HEK293 (cell line): ENCODE results near the gene ZSWIM3.

Experiments used
- CTCF ChIA-PET: fragments of 350-600 bp; formaldehyde crosslinking; extraction: SDS; loops from one replicate; lab custom pipeline; 2021; ENCODE audit warnings: antibody characterized with exemption; lab: Yijun Ruan, JAX
- POLR2A ChIA-PET: fragments of 300-600 bp; formaldehyde crosslinking; extraction: SDS; loops from one replicate; lab custom pipeline; 2020; ENCODE audit warnings: antibody characterized with exemption, inconsistent platforms; lab: Yijun Ruan, JAX
- H3K27ac ChIP-seq: fragments of 200-500 bp; sonication (Bioruptor generic); 2 replicates; pipeline ENCODE4 v1.5.1; 2014; ENCODE audit warnings: low read depth, low read length, control low read depth, inconsistent platforms; ENCODE audit errors: extremely low read depth
- H3K36me3 ChIP-seq, 2 experiments: fragments of 200-500 bp in 1 of 2; sonication (Bioruptor generic) in 1 of 2; 1 replicate in 1 of 2; 2 replicates in 1 of 2; pipeline ENCODE4 v1.5.1; 2014 to 2017; ENCODE audit warnings: inconsistent platforms in 2 of 2, low read length in 2 of 2; ENCODE audit not compliant: control insufficient read depth in 2 of 2, insufficient read depth in 1 of 2
- H3K4me1 ChIP-seq: fragments of 200-500 bp; sonication (Bioruptor generic); 2 replicates; pipeline ENCODE4 v1.5.1; 2014; ENCODE audit warnings: mild to moderate bottlenecking, low read length, inconsistent platforms; ENCODE audit not compliant: control insufficient read depth, insufficient read depth
- H3K4me3 ChIP-seq: 2 replicates; pipeline ENCODE4 v1.5.1; 2011; ENCODE audit warnings: low read depth, mild to moderate bottlenecking, control low read depth, low read length, moderate library complexity
- H3K9me3 ChIP-seq: fragments of 200-500 bp; sonication (Bioruptor generic); 2 replicates; pipeline ENCODE4 v1.5.1; 2014; ENCODE audit warnings: low read depth, low read length, inconsistent platforms; ENCODE audit not compliant: control insufficient read depth, insufficient read depth
- BCL11B ChIP-seq: fragments of 450-650 bp; formaldehyde crosslinking; IDR thresholded peaks from 2 replicates; pipeline ENCODE4 v1.5.1; 2016; ENCODE audit warnings: low read depth, missing biosample characterization, missing genetic modification characterization
- KLF8 ChIP-seq: fragments of 450-650 bp; formaldehyde crosslinking; IDR thresholded peaks from 2 replicates; pipeline ENCODE4 v1.5.1; 2016; ENCODE audit warnings: missing biosample characterization, missing genetic modification characterization
- OVOL3 ChIP-seq: fragments of 450-650 bp; formaldehyde crosslinking; IDR thresholded peaks from 2 replicates; pipeline ENCODE4 v1.5.1; 2016; ENCODE audit warnings: missing biosample characterization, missing genetic modification characterization
- PRDM1 ChIP-seq: fragments of 450-650 bp; formaldehyde crosslinking; IDR thresholded peaks from 2 replicates; pipeline ENCODE4; 2016; ENCODE audit warnings: missing biosample characterization, missing genetic modification characterization
- PRDM4 ChIP-seq: fragments of 450-650 bp; formaldehyde crosslinking; IDR thresholded peaks from 2 replicates; pipeline ENCODE4 v1.5.1; 2017; ENCODE audit warnings: missing biosample characterization, missing genetic modification characterization
- REST ChIP-seq: fragments of 450-650 bp; formaldehyde crosslinking; IDR thresholded peaks from 2 replicates; pipeline ENCODE4 v1.5.1; 2016; ENCODE audit warnings: missing biosample characterization, missing genetic modification characterization
- SP2 ChIP-seq: fragments of 450-650 bp; formaldehyde crosslinking; IDR thresholded peaks from 2 replicates; pipeline ENCODE4 v1.5.1; 2016; ENCODE audit warnings: missing biosample characterization, missing genetic modification characterization
- SP3 ChIP-seq: fragments of 450-650 bp; formaldehyde crosslinking; IDR thresholded peaks from 2 replicates; pipeline ENCODE4 v1.5.1; 2016; ENCODE audit warnings: missing biosample characterization, missing genetic modification characterization
- YY1 ChIP-seq: fragments of 450-650 bp; formaldehyde crosslinking; IDR thresholded peaks from 2 replicates; pipeline ENCODE4 v1.5.1; 2018; ENCODE audit warnings: missing biosample characterization, missing genetic modification characterization
- YY2 ChIP-seq: fragments of 450-650 bp; formaldehyde crosslinking; IDR thresholded peaks from 2 replicates; pipeline ENCODE4 v1.5.1; 2016; ENCODE audit warnings: missing biosample characterization, missing genetic modification characterization
- ZBTB17 ChIP-seq: fragments of 450-650 bp; formaldehyde crosslinking; IDR thresholded peaks from 2 replicates; pipeline ENCODE4 v1.5.1; 2016; ENCODE audit warnings: missing biosample characterization, missing genetic modification characterization
- ZFHX2 ChIP-seq: fragments of 450-650 bp; formaldehyde crosslinking; conservative IDR thresholded peaks from 2 replicates; pipeline ENCODE4 v1.5.1; 2016; ENCODE audit warnings: missing biosample characterization, missing genetic modification characterization
- ZNF26 ChIP-seq: fragments of 450-650 bp; formaldehyde crosslinking; IDR thresholded peaks from 2 replicates; pipeline ENCODE4 v1.5.1; 2016; ENCODE audit warnings: missing biosample characterization, missing genetic modification characterization
- ZNF292 ChIP-seq: fragments of 450-650 bp; formaldehyde crosslinking; IDR thresholded peaks from 2 replicates; pipeline ENCODE4 v1.5.1; 2016; ENCODE audit warnings: low read depth, missing biosample characterization, missing genetic modification characterization, borderline replicate concordance
- ZNF366 ChIP-seq: fragments of 450-650 bp; formaldehyde crosslinking; conservative IDR thresholded peaks from 2 replicates; pipeline ENCODE4 v1.5.1; 2016; ENCODE audit warnings: missing biosample characterization, missing genetic modification characterization
- ZNF37A ChIP-seq: fragments of 450-650 bp; IDR thresholded peaks from 2 replicates; pipeline ENCODE4 v1.5.1; 2018; ENCODE audit warnings: missing biosample characterization, missing genetic modification characterization
- ZNF391 ChIP-seq: fragments of 450-650 bp; formaldehyde crosslinking; IDR thresholded peaks from 2 replicates; pipeline ENCODE4 v1.5.1; 2016; ENCODE audit warnings: low read depth, missing biosample characterization, missing genetic modification characterization, borderline replicate concordance
- ZNF449 ChIP-seq: fragments of 450-650 bp; formaldehyde crosslinking; IDR thresholded peaks from 2 replicates; pipeline ENCODE4 v1.5.1; 2017; ENCODE audit warnings: missing biosample characterization, mild to moderate bottlenecking, missing genetic modification characterization, moderate library complexity
- ZNF529 ChIP-seq: fragments of 450-650 bp; formaldehyde crosslinking; IDR thresholded peaks from 2 replicates; pipeline ENCODE4 v1.5.1; 2017; ENCODE audit warnings: missing genetic modification characterization, missing biosample characterization; ENCODE audit not compliant: insufficient replicate concordance
- ZNF530 ChIP-seq: fragments of 450-650 bp; formaldehyde crosslinking; IDR thresholded peaks from 2 replicates; pipeline ENCODE4 v1.5.1; 2016; ENCODE audit warnings: low read depth, missing biosample characterization, missing genetic modification characterization
- ZNF548 ChIP-seq: fragments of 450-650 bp; formaldehyde crosslinking; IDR thresholded peaks from 2 replicates; pipeline ENCODE4 v1.5.1; 2016; ENCODE audit warnings: missing biosample characterization, missing genetic modification characterization
- ZNF76 ChIP-seq: fragments of 450-650 bp; formaldehyde crosslinking; IDR thresholded peaks from 2 replicates; pipeline ENCODE4; 2016; ENCODE audit warnings: low read depth, missing biosample characterization, missing genetic modification characterization, borderline replicate concordance

Gene ZSWIM3

GRCh38 chr20:45878076-45878761 is 20.8 kb downstream of the ZSWIM3 start:
- no peak for TF ChIP-seq OVOL3
- TF ChIP-seq ZNF37A (tag by site-specific recombination): no peak
- TF ChIP-seq ZNF529 (tag by site-specific recombination): no peak
- no peak for TF ChIP-seq ZNF449 (tag by site-specific recombination)
- TF ChIP-seq ZNF366 (tag by site-specific recombination): no peak
- no peak for TF ChIP-seq BCL11B
- TF ChIP-seq ZNF530 (tag by site-specific recombination): no peak
- no peak for TF ChIP-seq ZNF26 (tag by site-specific recombination)
- TF ChIP-seq ZNF292 (tag by site-specific recombination): no peak
- CTCF ChIA-PET: interaction anchor here (0.8 kb wide), 1 partner anchor 49 kb away, joined by 3 read pairs; no protein-coding TSS in a partner anchor
- H3K27ac ChIP-seq: no peak overlapping the region
- no peak overlapping the region for H3K4me3 ChIP-seq
- peaks cover 0 to 35% of the 10 kb centered on the region in 2 experiments; a peak in 1 of 3 replicates for H3K36me3 ChIP-seq
- H3K4me1 ChIP-seq: no peaks in the 10 kb centered on the region
- no peaks in the 10 kb centered on the region for H3K9me3 ChIP-seq
- POLR2A ChIA-PET: interaction anchor here (0.9 kb wide), 1 partner anchor 17 kb away, joined by 4 read pairs; no protein-coding TSS in a partner anchor

GRCh38 chr20:45880988-45881788 is 23.8 kb downstream of the ZSWIM3 start, which contains the start of gene ZSWIM1:
TSS of gene ZSWIM1 (plus strand) at chr20:45881227. CDS start at chr20:45882593, 1,366 bp downstream.
- peak within 1 kb of the TSS; percentile 53 for H3K4me3 ChIP-seq
- H3K9me3 ChIP-seq: no peaks in the 10 kb centered on the region
- ChIA-PET CTCF (interaction anchor here (0.6 to 3.0 kb wide), 7 partner anchors 9 to 432 kb away, joined by 3 to 16 read pairs (median 3); partner anchors contain the start of genes ACOT8 and ZSWIM3), POLR2A (interaction anchor here (0.5 to 3.2 kb wide), 21 partner anchors 9 to 483 kb away, joined by 3 to 26 read pairs (median 3); partner anchors contain the start of genes ACOT8, CTSA, DNTTIP1 and NEURL2)
- peak within 1 kb of the TSS; percentile 62 for H3K27ac ChIP-seq
- H3K36me3 ChIP-seq: peaks cover 0 to 50% of the 10 kb centered on the region in 2 experiments; a peak in 2 of 3 replicates
- H3K4me1 ChIP-seq: no peaks in the 10 kb centered on the region
- TF ChIP-seq KLF8 (tag by site-specific recombination): no peak
- peak; percentile 91 for TF ChIP-seq REST (tag by site-specific recombination)
- no peak; the same call in 1 of the 2 replicates for TF ChIP-seq ZNF76
- 0 out of 2 replicates have a peak, but pooled peaks have one; percentile 56 for TF ChIP-seq YY2 (tag by site-specific recombination)
- no peak for TF ChIP-seq ZNF548 (tag by site-specific recombination)
- 0 out of 2 replicates have a peak, but pooled peaks have one; percentile 27 for TF ChIP-seq PRDM4 (tag by site-specific recombination)
- TF ChIP-seq ZFHX2 (tag by site-specific recombination): no peak
- TF ChIP-seq PRDM1 (tag by site-specific recombination): peak; percentile 77
- TF ChIP-seq YY1 (tag by site-specific recombination): peak; percentile 79
- peak; percentile 36; the same call in 1 of the 2 replicates for TF ChIP-seq ZNF391 (tag by site-specific recombination)
- TF ChIP-seq ZBTB17 (tag by site-specific recombination): peak; percentile 46; the same call in 1 of the 2 replicates
- TF ChIP-seq SP3 (tag by site-specific recombination): peak; percentile 60
- TF ChIP-seq ZNF366 (tag by site-specific recombination): 0 out of 2 replicates have a peak, but pooled peaks have one; percentile 32
- peak; percentile 98 for TF ChIP-seq SP2 (tag by site-specific recombination)
